Measurements from ENCODE around the gene FAM20C. TPM values are rescaled to one million over a fixed set of nuclear protein-coding genes. Genes with fewer than 3 reads are reported as not detected.

The FAM20C gene
- total and polyA plus RNA-seq, 2 of the 8 experiments (the other 6 are each of a cell fraction or from before 2014, with no cell fraction given), result 9.5 to 34.8 TPM

DNA sequence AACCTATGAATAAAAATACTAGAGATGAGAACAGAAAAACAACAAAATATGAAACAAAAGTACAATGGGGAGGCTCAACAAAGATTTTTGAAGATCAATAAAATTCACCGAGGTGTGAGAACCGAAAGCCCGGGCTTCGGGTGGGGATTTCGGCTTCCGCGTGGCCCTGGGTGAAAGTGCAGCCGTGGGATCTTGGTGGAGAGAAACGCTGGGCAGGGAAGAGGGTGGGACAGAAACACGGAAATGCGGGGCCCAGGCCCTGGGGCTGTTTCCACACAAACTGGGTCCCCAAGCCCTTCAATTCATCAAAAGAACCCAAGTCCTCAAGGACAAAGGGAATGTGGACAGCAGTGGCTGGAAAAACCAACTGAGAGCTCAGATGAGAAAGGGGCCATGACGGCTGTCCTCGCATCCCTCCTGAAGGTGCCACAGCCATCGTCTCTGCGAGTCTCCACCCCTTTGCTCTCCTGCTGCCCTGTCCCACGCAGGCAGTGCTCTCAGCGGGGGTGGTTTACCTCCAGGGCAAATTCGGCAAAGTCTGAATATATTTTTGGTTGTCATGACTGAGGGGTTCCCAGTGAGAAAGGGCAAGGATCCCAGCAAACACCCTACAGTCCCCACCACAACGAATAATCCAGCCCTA, 117.3 kb downstream of the FAM20C start:
- ChIA-PET CTCF (ENCODE audit: partially characterized antibody) (no interaction called here), POLR2A (ENCODE audit: partially characterized antibody) (no interaction called here)
- no peak overlapping the region for H4K8ac ChIP-seq (ENCODE audit: extremely low read depth, insufficient read depth, low read length)
- no peak overlapping the region for H3K9ac ChIP-seq (replicated peaks in 1 of 4; ENCODE audit: extremely low read depth in 1 of 4, low read depth in 3 of 4, low read length in 3 of 4)
- H2BK120ac ChIP-seq (replicated peaks; ENCODE audit: low read depth, low read length), result no peak overlapping the region
- H4K20me1 ChIP-seq (replicated peaks in 1 of 2; ENCODE audit: control insufficient read depth in 1 of 2, insufficient read depth in 2 of 2, low read length in 2 of 2), result no peaks in the 10 kb centered on the region
- WGBS, 2 experiments (ENCODE audit: extremely low coverage in 1 of 2, insufficient coverage in 1 of 2, insufficient read length in 1 of 2, insufficient replicate concordance in 2 of 2, low coverage in 1 of 2, low lambda C conversion rate in 2 of 2, missing lambda C conversion rate in 1 of 2), result 93% methylated on average over 19 of the region's 19 CpGs; no CpG with 5 or more reads in 1 of the 2 experiments
- no peak overlapping the region for H3K4me2 ChIP-seq (ENCODE audit: insufficient read depth in 1 of 2, low read depth in 2 of 2, low read length in 2 of 2)
- H2BK5ac ChIP-seq (ENCODE audit: low read depth, low read length), result no peak overlapping the region
- H3K23me2 ChIP-seq (ENCODE audit: low read depth, low read length), result no peaks in the 10 kb centered on the region; the same call in 1 of the 2 replicates
- H3K9me3 ChIP-seq (ENCODE audit: insufficient read depth in 2 of 2, low read depth in 1 of 2, low read length in 1 of 2), result peaks cover 0 to 9% of the 10 kb centered on the region in 2 experiments; a peak in 2 of 4 replicates
- no peak overlapping the region for H4K91ac ChIP-seq (replicated peaks; ENCODE audit: insufficient read length, low read length)
- no peak overlapping the region for H2BK12ac ChIP-seq (ENCODE audit: low read depth, low read length)
- no peak overlapping the region for H2AK5ac ChIP-seq (ENCODE audit: low read depth, low read length)
- no peak overlapping the region for H2BK15ac ChIP-seq (ENCODE audit: low read length)
- no peak overlapping the region for H3K23ac ChIP-seq (ENCODE audit: insufficient read length)
- H3K56ac ChIP-seq (replicated peaks; ENCODE audit: insufficient read length, low read depth, low read length), result no peak overlapping the region
- DNase-seq (ENCODE audit: low read depth in 1 of 2, low spot score in 2 of 2) (no peak), FAIRE-seq (no peak)
- no peak overlapping the region for H2AFZ ChIP-seq (ENCODE audit: low read length)
- H3K27ac ChIP-seq (ENCODE audit: low read depth, low read length), result no peak overlapping the region
- H3K4me1 ChIP-seq (replicated peaks in 1 of 4; ENCODE audit: control insufficient read depth in 3 of 4, insufficient read depth in 4 of 4, low read length in 3 of 4), result no peaks in the 10 kb centered on the region; a peak in 1 of 7 replicates
- no peak overlapping the region for H3K4me3 ChIP-seq (ENCODE audit: extremely low read depth in 1 of 4, insufficient read depth in 2 of 4, low read depth in 3 of 4, low read length in 4 of 4)
- no peak overlapping the region for H3K18ac ChIP-seq (ENCODE audit: extremely low read depth, low read length)
- no peak overlapping the region for H3K14ac ChIP-seq (ENCODE audit: insufficient read length)
- H3K79me2 ChIP-seq (ENCODE audit: control insufficient read depth in 1 of 2, insufficient read depth in 2 of 2, low read length in 2 of 2), result no peaks in the 10 kb centered on the region
- H2BK20ac ChIP-seq (ENCODE audit: low read length), result no peak overlapping the region
- no peaks in the 10 kb centered on the region for H3K27me3 ChIP-seq (replicated peaks in 1 of 4; ENCODE audit: control insufficient read depth in 3 of 4, extremely low read depth in 1 of 4, insufficient read depth in 3 of 4, low read length in 3 of 4)
- H3K4ac ChIP-seq (replicated peaks; ENCODE audit: insufficient read length, low read depth, low read length), result no peak overlapping the region
- H3K36me3 ChIP-seq (ENCODE audit: control insufficient read depth in 2 of 4, insufficient read depth in 4 of 4, low read length in 3 of 4), result no peaks in the 10 kb centered on the region; a peak in 1 of 8 replicates
- no peaks in the 10 kb centered on the region for H3K79me1 ChIP-seq (ENCODE audit: low read depth, low read length)
- no peak overlapping the region for H4K5ac ChIP-seq (ENCODE audit: insufficient read length, low read depth, low read length)
- no peak for TF ChIP-seq SP2 (IDR thresholded peaks at IDR 0.05; ENCODE audit: low read length)
- no peak for TF ChIP-seq POU5F1 (IDR thresholded peaks at IDR 0.05; ENCODE audit: low read depth, low read length)
- no peak for TF ChIP-seq EZH2 (IDR thresholded peaks at IDR 0.05; ENCODE audit: low read depth, low read length, severe bottlenecking)
- TF ChIP-seq CBX5 (IDR thresholded peaks at IDR 0.05; ENCODE audit: low read depth, low read length), result no peak
- TF ChIP-seq E2F6 (IDR thresholded peaks at IDR 0.05), result no peak
- TF ChIP-seq TAF7 (optimal IDR thresholded peaks at IDR 0.05; ENCODE audit: borderline replicate concordance, low read depth, low read length), result no peak
- TF ChIP-seq POLR2AphosphoS5 (IDR thresholded peaks at IDR 0.05; ENCODE audit: low read depth, low read length), result no peak
- no peak for TF ChIP-seq PHF8 (conservative IDR thresholded peaks at IDR 0.05; ENCODE audit: low read depth, low read length)
- TF ChIP-seq SRF (IDR thresholded peaks at IDR 0.05; ENCODE audit: low read depth, low read length), result no peak
- no peak for TF ChIP-seq CBX8 (IDR thresholded peaks at IDR 0.05; ENCODE audit: borderline replicate concordance, low read depth, low read length)
- TF ChIP-seq MAX (IDR thresholded peaks at IDR 0.05), result no peak
- TF ChIP-seq RNF2 (IDR thresholded peaks at IDR 0.05; ENCODE audit: borderline replicate concordance, low read depth, low read length, missing control alignments, poor library complexity, severe bottlenecking), result no peak
